IMR-90 (cell line): ENCODE data around the gene PRLR. TPM values are rescaled to one million over a fixed set of nuclear protein-coding genes. Genes with fewer than 3 reads are reported as not detected.

ENCODE experiments used
- ATAC-seq: fragments of 200-7000 bp; cut with Tn5 transposase; 2 replicates; pipeline ENCODE4 v1.9.1; 2020; ENCODE audit warnings: low read depth, mild to moderate bottlenecking, moderate library complexity
- BruUV-seq: library from RNA; stranded (reverse); fragments of 400-500 nt; replicated peaks from 2 replicates; lab custom pipeline; 2021; lab: Mats Ljungman, UMichigan
- CTCF ChIA-PET: fragments of 300-600 bp; formaldehyde crosslinking; extraction: SDS; loops from one replicate; lab custom pipeline; 2021; ENCODE audit warnings: antibody characterized with exemption; lab: Yijun Ruan, JAX
- POLR2A ChIA-PET: fragments of 300-600 bp; sonication (Branson Sonifier 250); formaldehyde crosslinking; loops from one replicate; lab custom pipeline; 2022; ENCODE audit warnings: antibody characterized with exemption; ENCODE audit not compliant: unreplicated experiment; lab: Charles Lee
- DNase-seq: peaks from one replicate; pipeline ENCODE4 v3.0.0; 2013
- H2AFZ ChIP-seq: replicated peaks from 2 replicates; pipeline ENCODE3; 2013; ENCODE audit warnings: low read length, mild to moderate bottlenecking; ENCODE audit not compliant: poor library complexity
- H2AK5ac ChIP-seq: 2 replicates; pipeline ENCODE4 v1.6.1; 2013; ENCODE audit warnings: low read depth, low read length, inconsistent platforms
- H2AK9ac ChIP-seq: replicated peaks from 2 replicates; pipeline ENCODE3; 2013; ENCODE audit warnings: mild to moderate bottlenecking, low read depth, low read length, moderate library complexity; ENCODE audit not compliant: poor library complexity
- H2BK120ac ChIP-seq: 2 replicates; pipeline ENCODE4 v1.6.1; 2013; ENCODE audit warnings: low read depth, low read length, inconsistent platforms
- H2BK15ac ChIP-seq: 3 replicates; pipeline ENCODE4 v1.6.1; 2013; ENCODE audit warnings: low read depth, low read length, inconsistent platforms
- H2BK20ac ChIP-seq: 2 replicates; pipeline ENCODE4 v1.6.1; 2013; ENCODE audit warnings: low read depth, mild to moderate bottlenecking, inconsistent platforms, low read length, moderate library complexity
- H2BK5ac ChIP-seq: 2 replicates; pipeline ENCODE4 v1.6.1; 2013; ENCODE audit warnings: mild to moderate bottlenecking, low read depth, low read length, inconsistent platforms; ENCODE audit not compliant: poor library complexity, severe bottlenecking
- H3K14ac ChIP-seq: replicated peaks from 2 replicates; pipeline ENCODE4 v1.6.1; 2013; ENCODE audit warnings: low read depth, low read length, inconsistent platforms
- H3K18ac ChIP-seq: 2 replicates; pipeline ENCODE4 v1.6.1; 2013; ENCODE audit warnings: low read depth, low read length, control low read depth
- H3K23ac ChIP-seq: 2 replicates; pipeline ENCODE4 v1.6.1; 2013; ENCODE audit warnings: low read depth, low read length, inconsistent platforms
- H3K27ac ChIP-seq: 2 replicates; pipeline ENCODE4 v1.5.1; 2013; ENCODE audit warnings: mild to moderate bottlenecking, control low read depth, low read length; ENCODE audit not compliant: insufficient read depth
- H3K27me3 ChIP-seq: 2 replicates; pipeline ENCODE4 v1.6.1; 2013; ENCODE audit warnings: low read length; ENCODE audit not compliant: control insufficient read depth, insufficient read depth
- H3K36me3 ChIP-seq: 2 replicates; pipeline ENCODE4 v1.6.1; 2013; ENCODE audit warnings: low read length, mixed read lengths; ENCODE audit not compliant: control insufficient read depth, insufficient read depth
- H3K4ac ChIP-seq: 2 replicates; pipeline ENCODE4 v1.6.1; 2013; ENCODE audit warnings: low read depth, low read length, inconsistent platforms
- H3K4me1 ChIP-seq: 2 replicates; pipeline ENCODE4 v1.6.1; 2013; ENCODE audit warnings: low read length, mixed read lengths; ENCODE audit not compliant: control insufficient read depth, insufficient read depth
- H3K4me2 ChIP-seq: 2 replicates; pipeline ENCODE4 v1.6.1; 2013; ENCODE audit warnings: low read depth, mild to moderate bottlenecking, control low read depth, low read length, moderate library complexity
- H3K4me3 ChIP-seq: 2 replicates; pipeline ENCODE4 v1.5.1; 2013; ENCODE audit warnings: low read depth, mild to moderate bottlenecking, control low read depth, low read length, moderate library complexity; ENCODE audit not compliant: insufficient read depth
- H3K56ac ChIP-seq: 2 replicates; pipeline ENCODE4 v1.6.1; 2013; ENCODE audit warnings: low read length, inconsistent platforms; ENCODE audit not compliant: insufficient read depth; ENCODE audit errors: extremely low read depth
- H3K79me1 ChIP-seq, 2 experiments: 2 replicates each; pipeline ENCODE4 v1.6.1; 2013; ENCODE audit warnings: low read length in 2 of 2, inconsistent platforms in 1 of 2, low read depth in 1 of 2
- H3K9ac ChIP-seq: 2 replicates; pipeline ENCODE4 v1.6.1; 2013; ENCODE audit warnings: low read depth, low read length, control low read depth
- H3K9me1 ChIP-seq: 2 replicates; pipeline ENCODE4 v1.6.1; 2013; ENCODE audit warnings: low read length, inconsistent platforms; ENCODE audit not compliant: insufficient read depth
- H3K9me3 ChIP-seq: 2 replicates; pipeline ENCODE4 v1.6.1; 2013; ENCODE audit warnings: low read length; ENCODE audit not compliant: control insufficient read depth, insufficient read depth
- H4K20me1 ChIP-seq: 2 replicates; pipeline ENCODE4 v1.6.1; 2013; ENCODE audit warnings: low read length, inconsistent platforms; ENCODE audit not compliant: insufficient read depth
- H4K5ac ChIP-seq: 2 replicates; pipeline ENCODE4 v1.6.1; 2013; ENCODE audit warnings: mild to moderate bottlenecking, low read depth, low read length, control low read depth
- H4K8ac ChIP-seq, 2 experiments: 2 replicates each; pipeline ENCODE4 v1.6.1; 2013; ENCODE audit warnings: low read depth in 2 of 2, low read length in 2 of 2, control low read depth in 1 of 2, inconsistent platforms in 1 of 2
- H4K91ac ChIP-seq: 2 replicates; pipeline ENCODE4 v1.6.1; 2013; ENCODE audit warnings: low read depth, low read length, inconsistent platforms; ENCODE audit not compliant: insufficient read depth
- BHLHE40 ChIP-seq: fragments of 150-350 bp; IDR thresholded peaks from 2 replicates; pipeline ENCODE4 v1.6.1; 2016; ENCODE audit warnings: mild to moderate bottlenecking, low read depth, low read length
- CEBPB ChIP-seq: IDR thresholded peaks from 2 replicates; pipeline ENCODE4 v1.6.1; 2012; ENCODE audit warnings: low read depth, low read length, improper control_type of control experiment
- CHD1 ChIP-seq: IDR thresholded peaks from 2 replicates; pipeline ENCODE4 v1.6.1; 2012; ENCODE audit warnings: low read depth, low read length, improper control_type of control experiment
- CTCF ChIP-seq: conservative IDR thresholded peaks from 2 replicates; pipeline ENCODE4 v1.5.1; 2012; ENCODE audit warnings: mild to moderate bottlenecking, low read depth, low read length, improper control_type of control experiment
- ELK1 ChIP-seq: fragments of 150-350 bp; IDR thresholded peaks from 2 replicates; pipeline ENCODE4 v1.6.1; 2016; ENCODE audit warnings: low read depth, mild to moderate bottlenecking, low read length, moderate library complexity, borderline replicate concordance
- FOS ChIP-seq: fragments of 150-350 bp; IDR thresholded peaks from 2 replicates; pipeline ENCODE4 v1.6.1; 2016; ENCODE audit warnings: low read depth, low read length
- MAFK ChIP-seq: IDR thresholded peaks from 2 replicates; pipeline ENCODE4 v1.6.1; 2012; ENCODE audit warnings: low read depth, low read length, improper control_type of control experiment
- MAZ ChIP-seq: IDR thresholded peaks from 2 replicates; pipeline ENCODE4 v1.6.1; 2012; ENCODE audit warnings: low read depth, mild to moderate bottlenecking, low read length, improper control_type of control experiment, moderate library complexity, borderline replicate concordance
- MXI1 ChIP-seq: IDR thresholded peaks from 2 replicates; pipeline ENCODE4 v1.6.1; 2012; ENCODE audit warnings: low read depth, mild to moderate bottlenecking, low read length, moderate library complexity, borderline replicate concordance
- NFE2L2 ChIP-seq: fragments of 150-350 bp; IDR thresholded peaks from 2 replicates; pipeline ENCODE4 v1.6.1; 2016; ENCODE audit warnings: low read depth, mild to moderate bottlenecking, low read length
- POLR2A ChIP-seq: IDR thresholded peaks from 2 replicates; pipeline ENCODE4 v1.6.1; 2012; ENCODE audit warnings: mild to moderate bottlenecking, low read depth, low read length
- RAD21 ChIP-seq: IDR thresholded peaks from 2 replicates; pipeline ENCODE4 v1.6.1; 2012; ENCODE audit warnings: low read length, improper control_type of control experiment
- RCOR1 ChIP-seq: IDR thresholded peaks from 2 replicates; pipeline ENCODE4 v1.6.1; 2012; ENCODE audit warnings: mild to moderate bottlenecking, low read length, improper control_type of control experiment; ENCODE audit not compliant: insufficient replicate concordance
- RFX5 ChIP-seq: IDR thresholded peaks from 2 replicates; pipeline ENCODE4 v1.8.0; 2012; ENCODE audit warnings: low read depth, mild to moderate bottlenecking, low read length, moderate library complexity
- SMC3 ChIP-seq: fragments of 150-350 bp; IDR thresholded peaks from 2 replicates; pipeline ENCODE4 v1.6.1; 2016; ENCODE audit warnings: low read depth, mild to moderate bottlenecking, antibody characterized with exemption, low read length, moderate library complexity
- USF2 ChIP-seq: fragments of 150-350 bp; IDR thresholded peaks from 2 replicates; pipeline ENCODE4 v1.6.1; 2017; ENCODE audit warnings: mild to moderate bottlenecking, antibody characterized with exemption, low read length, low read depth
- WGBS, 2 experiments: methylation state at CpG; one replicate each; pipeline versions ENCODE4 v1.1.5 to v1.1.7; 2013; ENCODE audit warnings: missing lambda C conversion rate in 2 of 2; ENCODE audit not compliant: insufficient read length in 1 of 2; ENCODE audit errors: extremely low coverage in 2 of 2; 5-methylcytosine and 5-hydroxymethylcytosine counted together
- dilution Hi-C: fragments of 300-500 bp; cut with HindIII; formaldehyde crosslinking; loops from one replicate; pipeline ENCODE4 v1.14.3; 2018; ENCODE audit warnings: low sequenced_read_pairs; ENCODE audit not compliant: unreplicated experiment
- in situ Hi-C: fragments of 300-500 bp; cut with MboI; formaldehyde crosslinking; loops from 3 replicates; pipeline ENCODE4 v1.14.3; 2019; ENCODE audit warnings: low sequenced_read_pairs, inconsistent platforms, mixed read lengths
- intact Hi-C: fragments of 100-400 bp; cut with micrococcal nuclease; formaldehyde crosslinking; loops from 2 replicates; pipeline ENCODE4 v1.10.0; 2022
- polyA plus RNA-seq, 3 experiments: library from polyadenylated mRNA; depleted of rRNA; stranded (reverse); fragments of >200 nt; gene quantifications; 2 replicates each; pipeline ENCODE4 v1.2.3, GENCODE V29; 2012; ENCODE audit warnings: low replicate concordance in 1 of 3
- total RNA-seq: library from RNA; depleted of rRNA; stranded (reverse); fragments of >200 nt; gene quantifications from 2 replicates; pipeline ENCODE4 v1.2.3, GENCODE V29; 2012

PRLR gene
- total and polyA plus RNA-seq, 2 of the 4 experiments (the other 2 are of a cell fraction) = 0.24 to 0.54 TPM

GRCh38 chr5:35185518-35185917 lies 44.8 kb downstream of the PRLR start:
- H2BK5ac ChIP-seq = no peak overlapping the region
- H3K27ac ChIP-seq = no peak overlapping the region
- H4K20me1 ChIP-seq = no peaks in the 10 kb centered on the region
- peaks cover 30% of the 10 kb centered on the region for H3K27me3 ChIP-seq
- no peaks in the 10 kb centered on the region for H3K36me3 ChIP-seq
- H2AK9ac ChIP-seq = no peak overlapping the region
- POLR2A ChIA-PET = no interaction called here
- no peak overlapping the region for H2BK15ac ChIP-seq
- no peak overlapping the region for H2AK5ac ChIP-seq
- dilution Hi-C loops = no loop called here
- H2AFZ ChIP-seq = no peak overlapping the region
- no peak overlapping the region for H2BK20ac ChIP-seq
- no peaks in the 10 kb centered on the region for H3K9me3 ChIP-seq
- ATAC-seq = no peak
- H3K18ac ChIP-seq = no peak overlapping the region
- no peak overlapping the region for H2BK120ac ChIP-seq
- no peak overlapping the region for H4K91ac ChIP-seq
- TF ChIP-seq NFE2L2 = no peak
- TF ChIP-seq MAZ = no peak
- no peak for TF ChIP-seq RCOR1
- no peak for TF ChIP-seq MXI1
- TF ChIP-seq BHLHE40 = no peak
- no peak for TF ChIP-seq CTCF
- TF ChIP-seq POLR2A = no peak
- TF ChIP-seq RFX5 = no peak
- TF ChIP-seq CHD1 = no peak
- TF ChIP-seq ELK1 = no peak
- no peak for TF ChIP-seq CEBPB
- TF ChIP-seq SMC3 = no peak
- no peak for TF ChIP-seq RAD21
- no peak for TF ChIP-seq USF2
- no peak for TF ChIP-seq MAFK
- no peak for TF ChIP-seq FOS
- H3K9ac ChIP-seq = no peak overlapping the region
- no peak overlapping the region for H3K4me3 ChIP-seq
- H4K8ac ChIP-seq = no peak overlapping the region
- CTCF ChIA-PET = no interaction called here
- H3K4ac ChIP-seq = no peak overlapping the region
- DNase-seq = no peak
- BruUV-seq = no TSS peak
- no peak overlapping the region for H3K23ac ChIP-seq
- no peak overlapping the region for H4K5ac ChIP-seq
- no peak overlapping the region for H3K14ac ChIP-seq
- H3K9me1 ChIP-seq = no peaks in the 10 kb centered on the region
- H3K4me1 ChIP-seq = no peaks in the 10 kb centered on the region
- no peak overlapping the region for H3K56ac ChIP-seq
- no CpG with 5 or more reads among the region's 4 CpGs for WGBS, 2 experiments
- H3K4me2 ChIP-seq = no peak overlapping the region
- in situ Hi-C loops = no loop called here
- H3K79me1 ChIP-seq = no peaks in the 10 kb centered on the region
- intact Hi-C loops = no loop called here
